T-helper 9 cell (primary cell): ENCODE measurements around the gene ANKRD17.
"Not testable (repeated sequence)": the region's sequence is repeated elsewhere in the genome, so short reads cannot be mapped to it uniquely, and the experiment has no call there.

ENCODE experiments used
- DNase-seq: peaks from one replicate; pipeline ENCODE4 v3.0.0-alpha.2; 2020
- total RNA-seq, 2 donors: gene quantifications; one replicate each; lab custom pipeline; 2026; lab: John Stamatoyannopoulos, UW

ANKRD17 gene, protein sequence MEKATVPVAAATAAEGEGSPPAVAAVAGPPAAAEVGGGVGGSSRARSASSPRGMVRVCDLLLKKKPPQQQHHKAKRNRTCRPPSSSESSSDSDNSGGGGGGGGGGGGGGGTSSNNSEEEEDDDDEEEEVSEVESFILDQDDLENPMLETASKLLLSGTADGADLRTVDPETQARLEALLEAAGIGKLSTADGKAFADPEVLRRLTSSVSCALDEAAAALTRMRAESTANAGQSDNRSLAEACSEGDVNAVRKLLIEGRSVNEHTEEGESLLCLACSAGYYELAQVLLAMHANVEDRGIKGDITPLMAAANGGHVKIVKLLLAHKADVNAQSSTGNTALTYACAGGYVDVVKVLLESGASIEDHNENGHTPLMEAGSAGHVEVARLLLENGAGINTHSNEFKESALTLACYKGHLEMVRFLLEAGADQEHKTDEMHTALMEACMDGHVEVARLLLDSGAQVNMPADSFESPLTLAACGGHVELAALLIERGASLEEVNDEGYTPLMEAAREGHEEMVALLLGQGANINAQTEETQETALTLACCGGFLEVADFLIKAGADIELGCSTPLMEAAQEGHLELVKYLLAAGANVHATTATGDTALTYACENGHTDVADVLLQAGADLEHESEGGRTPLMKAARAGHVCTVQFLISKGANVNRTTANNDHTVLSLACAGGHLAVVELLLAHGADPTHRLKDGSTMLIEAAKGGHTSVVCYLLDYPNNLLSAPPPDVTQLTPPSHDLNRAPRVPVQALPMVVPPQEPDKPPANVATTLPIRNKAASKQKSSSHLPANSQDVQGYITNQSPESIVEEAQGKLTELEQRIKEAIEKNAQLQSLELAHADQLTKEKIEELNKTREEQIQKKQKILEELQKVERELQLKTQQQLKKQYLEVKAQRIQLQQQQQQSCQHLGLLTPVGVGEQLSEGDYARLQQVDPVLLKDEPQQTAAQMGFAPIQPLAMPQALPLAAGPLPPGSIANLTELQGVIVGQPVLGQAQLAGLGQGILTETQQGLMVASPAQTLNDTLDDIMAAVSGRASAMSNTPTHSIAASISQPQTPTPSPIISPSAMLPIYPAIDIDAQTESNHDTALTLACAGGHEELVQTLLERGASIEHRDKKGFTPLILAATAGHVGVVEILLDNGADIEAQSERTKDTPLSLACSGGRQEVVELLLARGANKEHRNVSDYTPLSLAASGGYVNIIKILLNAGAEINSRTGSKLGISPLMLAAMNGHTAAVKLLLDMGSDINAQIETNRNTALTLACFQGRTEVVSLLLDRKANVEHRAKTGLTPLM (N-terminal part only)
- total RNA-seq = 126 to 199 reads per million in 2 donors

DNA sequence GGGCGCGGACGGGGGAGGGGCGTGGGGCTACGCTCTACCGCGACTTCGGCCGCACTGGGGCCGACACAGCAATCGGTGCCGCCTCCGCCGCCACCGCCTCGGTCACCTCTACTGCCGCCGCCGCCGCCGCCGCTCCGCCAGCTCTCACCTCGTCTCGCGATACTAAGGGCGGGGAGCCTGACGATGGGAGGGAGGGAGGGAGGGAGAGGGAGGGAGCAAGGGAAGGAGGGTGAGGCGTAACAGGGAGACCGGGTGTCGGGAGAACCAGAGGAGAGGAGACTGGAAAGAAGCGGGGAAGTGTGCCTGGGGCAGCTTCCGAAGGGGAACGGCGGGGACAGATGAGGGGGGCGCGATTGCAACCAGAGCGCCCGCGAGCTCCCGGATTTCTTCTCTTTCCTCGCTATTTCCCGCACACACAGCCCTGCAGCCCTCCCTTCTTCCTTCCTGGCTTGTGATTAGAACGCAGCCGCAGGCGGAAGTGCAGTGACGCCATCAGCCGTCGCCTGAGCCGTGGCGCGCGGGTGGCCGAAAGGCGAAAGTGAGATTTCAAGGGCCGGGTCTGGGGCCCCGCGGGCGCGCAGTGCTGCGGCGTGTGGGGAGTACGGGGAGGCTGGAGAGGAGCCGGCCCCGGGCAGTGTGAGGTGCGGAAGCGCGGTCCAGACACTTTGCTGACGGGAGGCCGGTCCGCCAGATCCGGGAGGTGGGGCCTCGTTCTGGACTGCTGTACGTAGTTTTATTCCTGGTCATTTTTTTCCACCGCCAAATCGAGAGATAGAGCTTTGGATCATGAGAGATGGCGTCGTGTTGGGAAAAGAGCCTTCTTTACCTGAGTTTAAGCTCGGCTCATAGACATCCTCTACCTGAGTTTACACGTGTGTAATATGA is at the start of gene ANKRD17:
ANKRD17 (minus strand) TSS at position 113 of the 885 bp plus-strand sequence. CDS start 130 bp downstream, outside the sequence.
- peak; percentile 86 for DNase-seq

DNA sequence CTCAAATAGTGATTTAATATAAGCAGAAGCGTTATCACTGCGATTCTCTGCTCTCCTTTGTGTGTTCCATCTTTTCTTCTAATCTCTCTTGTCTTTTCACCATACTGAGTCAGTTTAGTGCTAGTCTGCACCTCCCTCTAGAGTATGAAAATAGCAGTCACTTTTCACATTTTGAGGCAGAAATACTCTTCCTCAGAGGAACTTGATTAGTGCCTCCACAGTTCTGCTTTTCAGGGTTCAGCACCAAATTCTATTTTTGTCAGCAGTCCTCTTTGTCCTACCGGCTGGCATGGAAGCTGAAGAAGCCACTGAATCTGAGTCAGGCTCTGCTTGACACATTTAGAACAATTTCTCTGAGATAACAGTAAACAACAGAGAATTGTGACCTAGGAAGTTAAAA is 49.7 kb upstream of the ANKRD17 start:
- DNase-seq = no peak

DNA sequence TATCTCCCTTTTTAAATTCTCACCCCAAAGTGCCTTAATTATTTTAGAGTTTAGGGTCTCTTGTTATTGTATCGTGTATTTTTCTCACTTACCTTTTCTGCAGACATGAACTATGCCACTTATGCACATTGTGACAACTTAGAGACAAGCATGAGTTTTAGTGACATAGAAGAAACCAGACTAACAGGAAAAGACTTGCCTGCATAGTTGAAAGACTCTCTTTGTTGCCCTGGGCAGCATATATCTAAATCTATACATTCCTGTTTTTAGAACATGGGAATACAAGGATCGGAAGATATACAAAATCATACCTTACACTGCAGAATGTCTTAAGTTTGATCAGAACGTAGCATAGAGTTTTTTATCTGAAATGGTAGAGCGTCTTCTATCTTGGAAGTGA is 45.1 kb upstream of the ANKRD17 start:
- DNase-seq = no peak

DNA sequence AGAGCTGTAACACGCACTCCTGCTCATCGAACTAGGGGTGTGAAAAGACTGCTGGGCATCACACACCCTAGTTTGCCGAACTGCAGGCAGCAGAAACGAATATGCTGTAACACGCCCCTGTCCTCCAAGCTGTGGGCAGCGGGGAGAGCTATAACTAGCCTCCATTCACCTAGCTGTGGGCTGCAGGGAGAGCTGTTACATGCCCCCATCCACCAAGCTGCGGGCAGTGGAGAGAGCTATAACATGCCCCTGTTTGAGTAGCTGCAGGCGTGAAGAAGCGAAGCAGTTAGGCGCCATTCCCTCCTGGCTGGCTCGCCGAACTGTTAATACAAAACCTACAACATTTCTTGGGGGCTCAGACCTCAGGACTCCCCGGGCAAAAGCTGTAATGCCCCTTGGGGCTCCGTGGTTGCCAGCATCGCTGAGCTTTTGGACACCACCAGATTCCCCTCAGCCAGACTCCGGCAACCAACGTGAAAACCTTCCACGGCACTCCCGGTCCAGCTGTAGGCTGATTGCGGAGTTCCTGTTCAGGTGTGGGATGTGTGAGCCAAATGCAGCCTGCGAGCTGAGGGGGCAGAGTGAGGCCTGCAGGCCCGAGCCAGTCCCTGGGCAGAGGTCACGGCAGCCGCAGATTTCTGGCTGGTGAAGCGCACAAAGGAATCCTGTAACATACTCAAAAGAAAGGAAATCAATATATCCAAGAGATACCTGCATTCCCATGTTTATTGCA is 41.1 kb upstream of the ANKRD17 start:
- no peak for DNase-seq

GRCh38 chr4:73292661-73293060 is 34.1 kb upstream of the ANKRD17 start:
- DNase-seq = not testable (repeated sequence)

DNA sequence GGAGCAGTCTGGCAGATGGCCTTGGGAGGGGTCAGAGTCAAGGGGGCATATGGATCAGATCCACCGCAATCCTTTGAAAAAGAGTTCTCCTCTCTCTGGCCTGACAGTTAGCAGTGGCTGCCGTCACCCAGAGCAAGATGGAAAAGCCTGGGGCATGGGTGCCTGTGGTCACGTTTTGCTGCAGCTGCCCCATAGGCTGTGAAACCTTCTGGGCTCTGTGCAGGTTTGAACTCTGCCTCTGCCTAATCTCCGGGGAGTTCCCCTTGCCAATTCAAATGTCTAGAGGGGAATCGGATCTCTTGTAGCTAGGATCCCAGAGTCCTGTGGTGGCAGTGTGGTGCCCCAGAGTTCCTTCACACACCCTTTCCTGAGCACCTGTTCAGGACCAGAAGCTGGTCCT is 23.4 kb upstream of the ANKRD17 start:
- DNase-seq = no peak

DNA sequence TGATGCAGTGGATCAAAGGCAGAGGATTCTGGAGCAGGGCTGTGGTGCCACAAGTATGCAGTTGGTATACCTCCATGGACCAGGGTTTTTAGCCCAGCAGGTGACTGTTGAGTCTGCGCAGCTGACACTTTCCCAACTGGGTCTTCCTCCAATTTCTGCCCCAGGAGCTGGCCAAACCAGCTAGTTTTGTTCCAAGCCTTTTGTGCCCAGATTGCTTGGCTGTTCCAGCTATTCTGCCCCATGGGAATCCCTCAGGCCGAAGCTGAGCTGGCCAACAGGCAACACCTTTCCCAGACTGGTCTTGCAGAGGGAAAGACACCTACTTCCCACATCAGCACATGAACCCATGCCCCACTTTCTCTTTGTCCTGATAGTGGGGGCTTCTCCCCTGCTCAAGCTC is 22.8 kb upstream of the ANKRD17 start:
- no peak for DNase-seq

- no peak for DNase-seq
Measured at GRCh38 chr4:73277201-73277600, 18.6 kb upstream of the ANKRD17 start.

- DNase-seq = no peak
Measured at GRCh38 chr4:73275318-73275654, 16.7 kb upstream of the ANKRD17 start.

DNA sequence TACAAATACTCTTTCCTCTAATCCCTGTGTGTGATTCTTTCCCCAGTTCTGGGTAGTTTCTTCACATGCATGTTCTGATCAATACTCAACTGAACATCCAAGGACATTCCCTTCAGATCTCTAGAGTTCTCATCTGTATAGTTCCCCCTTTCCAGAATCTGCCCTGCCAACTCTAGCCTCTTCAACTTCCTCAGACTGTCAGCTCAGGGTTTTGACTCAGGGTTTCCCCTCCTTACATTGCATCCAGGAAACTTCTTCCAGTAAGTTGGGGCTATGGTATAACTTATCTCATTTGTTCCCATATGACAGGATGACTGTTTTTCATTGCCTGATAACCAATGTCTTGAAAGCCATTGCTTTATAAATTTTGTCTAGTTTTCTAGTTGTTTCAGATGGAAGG is 14.2 kb upstream of the ANKRD17 start:
- no peak for DNase-seq

DNA sequence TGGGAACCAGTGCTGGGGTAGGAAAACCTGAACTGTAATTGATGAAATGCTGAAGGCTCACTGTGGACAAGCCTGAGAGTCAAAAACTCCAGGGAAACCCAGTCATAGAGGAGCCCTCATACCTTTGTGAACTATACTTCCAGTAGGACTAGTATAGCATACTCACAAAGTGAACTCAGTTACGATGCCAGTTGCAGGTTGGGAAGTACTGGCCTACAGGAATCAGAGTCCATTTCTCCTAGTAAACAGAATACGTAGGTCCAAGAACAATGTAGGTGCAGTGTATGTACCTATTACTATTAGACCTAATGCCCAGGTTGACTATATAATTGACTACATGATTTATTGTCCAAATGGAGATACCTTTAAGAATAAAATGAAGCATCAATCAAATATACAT is 8.5 kb upstream of the ANKRD17 start:
- no peak for DNase-seq

- DNase-seq = no peak
Measured at GRCh38 chr4:73259571-73260090, 1.0 kb upstream of the ANKRD17 start.

GRCh38 chr4:73258436-73258685 is 237 bp downstream of the ANKRD17 start:
- DNase-seq = no peak

- DNase-seq = no peak
Measured at GRCh38 chr4:73257651-73258435, 755 bp downstream of the ANKRD17 start.

- peak; percentile 45 for DNase-seq
Measured at GRCh38 chr4:73257234-73257633, 1.4 kb downstream of the ANKRD17 start.

- DNase-seq = not testable (repeated sequence)
Measured at GRCh38 chr4:73255847-73256246, 2.8 kb downstream of the ANKRD17 start.

GRCh38 chr4:73252001-73252400 is 6.6 kb downstream of the ANKRD17 start:
- no peak for DNase-seq

GRCh38 chr4:73251384-73251783 is 7.2 kb downstream of the ANKRD17 start:
- DNase-seq = no peak

GRCh38 chr4:73250642-73251041 is 8.0 kb downstream of the ANKRD17 start:
- no peak for DNase-seq

DNA sequence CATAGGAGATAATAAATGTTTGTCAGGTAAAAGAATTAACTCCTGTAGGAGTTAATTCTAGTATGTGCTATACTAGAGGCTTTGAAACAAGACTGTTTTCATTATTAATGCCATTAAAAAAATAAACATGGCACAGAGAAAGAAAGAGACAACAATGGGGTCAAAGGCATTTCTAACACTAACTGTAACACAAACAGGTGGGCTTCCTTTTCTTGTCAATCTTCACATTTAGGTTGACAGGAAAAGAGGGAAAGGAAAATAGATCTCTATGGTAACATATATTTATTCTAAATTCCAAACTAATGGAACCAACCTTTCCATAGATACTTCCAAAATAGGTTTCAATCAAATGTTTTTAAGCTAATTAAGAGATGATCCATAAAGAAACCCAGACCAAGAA is 9.8 kb downstream of the ANKRD17 start:
- no peak for DNase-seq
